Measurements from ENCODE around the gene LRCH1. TPM values are rescaled to one million over a fixed set of nuclear protein-coding genes. Genes with fewer than 3 reads are reported as not detected.

LRCH1 gene
- polyA plus RNA-seq, 1 donor (not counting 4 experiments of a cell fraction or from before 2014, with no cell fraction given), result 16.2 TPM

DNA sequence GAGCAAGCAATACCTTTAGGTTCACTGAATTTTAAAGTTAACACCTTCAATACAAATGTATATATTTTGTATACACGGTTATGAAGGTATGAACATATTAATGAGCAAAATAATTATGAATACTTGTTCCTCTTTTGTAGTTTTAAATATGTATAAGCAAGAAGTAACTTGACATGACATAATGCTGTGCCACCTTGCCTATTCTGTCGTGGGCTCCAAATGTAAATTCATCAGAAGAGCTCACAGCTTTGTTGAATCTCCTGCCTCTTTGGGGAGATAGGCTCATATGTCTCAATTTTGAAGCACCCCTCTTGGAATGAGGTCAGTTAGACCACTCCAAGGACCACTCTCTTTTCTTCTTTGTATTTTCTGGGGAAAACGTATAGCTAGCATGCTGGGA is 59.3 kb downstream of the LRCH1 start:
- H3K4me2 ChIP-seq (ENCODE audit: control insufficient read depth, extremely low read depth, insufficient read depth, low read depth, low read length), result no peak overlapping the region
- TF ChIP-seq, protein P1, sequence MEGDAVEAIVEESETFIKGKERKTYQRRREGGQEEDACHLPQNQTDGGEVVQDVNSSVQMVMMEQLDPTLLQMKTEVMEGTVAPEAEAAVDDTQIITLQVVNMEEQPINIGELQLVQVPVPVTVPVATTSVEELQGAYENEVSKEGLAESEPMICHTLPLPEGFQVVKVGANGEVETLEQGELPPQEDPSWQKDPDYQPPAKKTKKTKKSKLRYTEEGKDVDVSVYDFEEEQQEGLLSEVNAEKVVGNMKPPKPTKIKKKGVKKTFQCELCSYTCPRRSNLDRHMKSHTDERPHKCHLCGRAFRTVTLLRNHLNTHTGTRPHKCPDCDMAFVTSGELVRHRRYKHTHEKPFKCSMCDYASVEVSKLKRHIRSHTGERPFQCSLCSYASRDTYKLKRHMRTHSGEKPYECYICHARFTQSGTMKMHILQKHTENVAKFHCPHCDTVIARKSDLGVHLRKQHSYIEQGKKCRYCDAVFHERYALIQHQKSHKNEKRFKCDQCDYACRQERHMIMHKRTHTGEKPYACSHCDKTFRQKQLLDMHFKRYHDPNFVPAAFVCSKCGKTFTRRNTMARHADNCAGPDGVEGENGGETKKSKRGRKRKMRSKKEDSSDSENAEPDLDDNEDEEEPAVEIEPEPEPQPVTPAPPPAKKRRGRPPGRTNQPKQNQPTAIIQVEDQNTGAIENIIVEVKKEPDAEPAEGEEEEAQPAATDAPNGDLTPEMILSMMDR (optimal IDR thresholded peaks at IDR 0.05 in 1 of 3, IDR thresholded peaks at IDR 0.05 in 1 of 3, conservative IDR thresholded peaks at IDR 0.05 in 1 of 3; ENCODE audit: extremely low read depth in 1 of 3, insufficient read depth in 2 of 3, low read length in 3 of 3), result no peak
- no peak for TF ChIP-seq EZH2 (IDR thresholded peaks at IDR 0.05; ENCODE audit: low read length)
- dilution Hi-C loops (cut with MboI; ENCODE audit: extremely low pct_ligation_motif_present, low sequenced_read_pairs), result no loop called here
- no peaks in the 10 kb centered on the region for H3K9me1 ChIP-seq (ENCODE audit: control insufficient read depth, extremely low read depth, insufficient read depth, low read length)
- H3K9me3 ChIP-seq (ENCODE audit: control insufficient read depth, low read depth, low read length), result no peaks in the 10 kb centered on the region
- H3K27ac ChIP-seq (ENCODE audit: control insufficient read depth, insufficient read depth, low read length), result no peak overlapping the region
- FAIRE-seq (no peak), DNase-seq (ENCODE audit: low read depth, low spot score) (no peak)
- no peaks in the 10 kb centered on the region for H4K20me1 ChIP-seq (ENCODE audit: control insufficient read depth, extremely low read depth, insufficient read depth, low read length)
- H3K9ac ChIP-seq (ENCODE audit: control insufficient read depth, extremely low read depth, insufficient read depth, low read length), result no peak overlapping the region
- no peak overlapping the region for H3K4me3 ChIP-seq (ENCODE audit: control insufficient read depth in 2 of 3, extremely low read depth in 1 of 3, insufficient read depth in 2 of 3, low read depth in 1 of 3, low read length in 3 of 3)
- no peaks in the 10 kb centered on the region for H3K36me3 ChIP-seq (ENCODE audit: control insufficient read depth in 2 of 2, extremely low read depth in 1 of 2, insufficient read depth in 2 of 2, low read length in 2 of 2)
- peaks cover 80% of the 10 kb centered on the region for H3K79me2 ChIP-seq (ENCODE audit: control insufficient read depth, insufficient read depth, low read length)
- no peak overlapping the region for H2AFZ ChIP-seq (ENCODE audit: control insufficient read depth, low read length)
- peaks cover 26% of the 10 kb centered on the region for H3K4me1 ChIP-seq (ENCODE audit: control insufficient read depth, extremely low read depth, insufficient read depth, low read length)
- H3K27me3 ChIP-seq (ENCODE audit: control insufficient read depth, extremely low read depth, insufficient read depth, low read length), result no peaks in the 10 kb centered on the region

DNA sequence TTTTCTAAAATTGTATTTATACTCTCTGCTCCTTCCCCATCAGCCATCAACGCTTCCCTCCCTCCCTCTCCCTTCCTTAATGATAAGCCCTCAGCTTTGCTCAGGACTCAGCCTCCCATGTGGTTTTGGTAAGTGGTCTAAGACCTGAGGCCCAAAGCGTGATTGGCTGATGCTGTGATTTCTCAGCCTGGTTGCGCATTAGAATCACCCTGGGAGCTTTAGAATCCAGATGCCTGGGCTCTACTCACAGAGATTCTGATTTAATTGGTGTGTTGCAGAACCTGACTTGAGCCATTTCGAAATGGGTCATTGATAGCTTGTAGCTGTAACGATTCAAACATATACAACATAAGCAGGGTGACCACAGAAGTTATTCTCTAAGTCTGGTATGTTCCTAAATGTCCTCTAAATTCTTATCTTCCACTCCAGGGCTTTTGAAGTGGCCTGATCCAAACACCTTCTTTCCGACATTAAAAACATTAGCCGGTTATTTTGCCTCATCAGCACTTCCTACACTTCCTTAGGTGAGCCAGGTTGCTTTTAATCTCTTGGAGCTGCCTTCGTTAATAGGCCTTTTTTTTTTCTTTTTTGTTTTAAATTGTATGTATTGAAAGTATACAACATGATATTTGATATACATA is 60.6 kb downstream of the LRCH1 start:
- Histone ChIP-seq H3K9me1 (ENCODE audit: control insufficient read depth, extremely low read depth, insufficient read depth, low read length) (no peaks in the 10 kb centered on the region), H3K27ac (ENCODE audit: control insufficient read depth, insufficient read depth, low read length) (no peak overlapping the region), H3K9ac (ENCODE audit: control insufficient read depth, extremely low read depth, insufficient read depth, low read length) (no peak overlapping the region), H3K27me3 (ENCODE audit: control insufficient read depth, extremely low read depth, insufficient read depth, low read length) (no peaks in the 10 kb centered on the region), H3K79me2 (ENCODE audit: control insufficient read depth, insufficient read depth, low read length) (peaks cover 80% of the 10 kb centered on the region), H2AFZ (ENCODE audit: control insufficient read depth, low read length) (no peak overlapping the region), H3K9me3 (ENCODE audit: control insufficient read depth, low read depth, low read length) (no peaks in the 10 kb centered on the region), H3K4me1 (ENCODE audit: control insufficient read depth, extremely low read depth, insufficient read depth, low read length) (peaks cover 15% of the 10 kb centered on the region), H3K4me3 (ENCODE audit: control insufficient read depth in 2 of 3, extremely low read depth in 1 of 3, insufficient read depth in 2 of 3, low read depth in 1 of 3, low read length in 3 of 3) (no peak overlapping the region), H3K4me2 (ENCODE audit: control insufficient read depth, extremely low read depth, insufficient read depth, low read depth, low read length) (no peak overlapping the region), H4K20me1 (ENCODE audit: control insufficient read depth, extremely low read depth, insufficient read depth, low read length) (no peaks in the 10 kb centered on the region), H3K36me3 (ENCODE audit: control insufficient read depth in 2 of 2, extremely low read depth in 1 of 2, insufficient read depth in 2 of 2, low read length in 2 of 2) (no peaks in the 10 kb centered on the region)
- dilution Hi-C loops (cut with MboI; ENCODE audit: extremely low pct_ligation_motif_present, low sequenced_read_pairs), result no loop called here
- TF ChIP-seq, protein P1 (optimal IDR thresholded peaks at IDR 0.05 in 1 of 3, IDR thresholded peaks at IDR 0.05 in 1 of 3, conservative IDR thresholded peaks at IDR 0.05 in 1 of 3; ENCODE audit: extremely low read depth in 1 of 3, insufficient read depth in 2 of 3, low read length in 3 of 3), result no peak
- no peak for TF ChIP-seq EZH2 (IDR thresholded peaks at IDR 0.05; ENCODE audit: low read length)
- no peak for FAIRE-seq
- no peak for DNase-seq (ENCODE audit: low read depth, low spot score)
